Measurements from ENCODE around the gene SSR2. TPM values are rescaled to one million over a fixed set of nuclear protein-coding genes. Genes with fewer than 3 reads are reported as not detected.

SSR2 gene
- total and polyA plus RNA-seq, 7 donors, result 44.6 to 255 (median 77.5) TPM

GRCh38 chr1:156006666-156007376 lies 13.9 kb downstream of the SSR2 start:
- H3K4me1 ChIP-seq, result peaks cover 5% of the 10 kb centered on the region
- 53 to 69% (median 59%) methylated on average over 7 of the region's 7 CpGs for WGBS, 3 donors

GRCh38 chr1:156004843-156005584 lies 15.7 kb downstream of the SSR2 start:
- no peak overlapping the region for H3K27ac ChIP-seq
- 69 to 81% (median 69%) methylated on average over 4 of the region's 4 CpGs for WGBS, 3 donors
- intact Hi-C loops (cut with DNase I), result no loop called here
- peaks cover 5% of the 10 kb centered on the region for H3K4me1 ChIP-seq
- TF ChIP-seq CTCF (IDR thresholded peaks at IDR 0.05), result no peak
- no peak for DNase-seq
- no peak overlapping the region for H3K4me3 ChIP-seq
- H3K36me3 ChIP-seq (ENCODE audit: insufficient read depth in 1 of 2, low read depth in 1 of 2), result peaks cover 4 to 19% of the 10 kb centered on the region in 2 donors
- ATAC-seq, result peak in 2 of 4 donors; percentile 34 to 56
- no peaks in the 10 kb centered on the region for H3K27me3 ChIP-seq (ENCODE audit: insufficient read depth in 3 of 3, low read length in 2 of 3)
- no peaks in the 10 kb centered on the region for H3K9me3 ChIP-seq

More at GRCh38 chr1:156006666-156007376, 13.9 kb downstream of the SSR2 start:
- TF ChIP-seq CTCF (IDR thresholded peaks at IDR 0.05), result no peak
- Histone ChIP-seq H3K27ac (no peak overlapping the region), H3K9me3 (no peaks in the 10 kb centered on the region), H3K27me3 (ENCODE audit: insufficient read depth in 3 of 3, low read length in 2 of 3) (no peaks in the 10 kb centered on the region), H3K36me3 (ENCODE audit: insufficient read depth in 1 of 2, low read depth in 1 of 2) (peaks cover 14 to 37% of the 10 kb centered on the region in 2 donors), H3K4me3 (no peak overlapping the region)
- DNase-seq, result no peak
- intact Hi-C loops (cut with DNase I), result no loop called here
- ATAC-seq, result no peak

- intact Hi-C loops (cut with DNase I), result no loop called here
- Histone ChIP-seq H3K27me3 (ENCODE audit: insufficient read depth in 3 of 3, low read length in 2 of 3) (no peaks in the 10 kb centered on the region), H3K9me3 (no peaks in the 10 kb centered on the region), H3K4me1 (peaks cover under 1% of the 10 kb centered on the region), H3K36me3 (ENCODE audit: insufficient read depth in 1 of 2, low read depth in 1 of 2) (peaks cover 0 to 7% of the 10 kb centered on the region in 2 donors), H3K4me3 (no peak overlapping the region), H3K27ac (no peak overlapping the region)
- ATAC-seq (no peak), DNase-seq (no peak)
- WGBS, 3 donors, result 48 to 67% (median 48%) methylated on average over 2 of the region's 2 CpGs
- no peak for TF ChIP-seq CTCF (IDR thresholded peaks at IDR 0.05)
Observed at GRCh38 chr1:156003923-156004188, 16.9 kb downstream of the SSR2 start.

- ATAC-seq, result no peak
- TF ChIP-seq CTCF (IDR thresholded peaks at IDR 0.05), result no peak
- intact Hi-C loops (cut with DNase I), result no loop called here
Observed at GRCh38 chr1:156002188-156002911, 18.4 kb downstream of the SSR2 start.

More at GRCh38 chr1:156002188-156002911, 18.4 kb downstream of the SSR2 start:
- Histone ChIP-seq H3K4me3 (no peak overlapping the region), H3K4me1 (no peaks in the 10 kb centered on the region), H3K9me3 (no peaks in the 10 kb centered on the region), H3K27ac (no peak overlapping the region), H3K27me3 (ENCODE audit: insufficient read depth in 3 of 3, low read length in 2 of 3) (no peaks in the 10 kb centered on the region), H3K36me3 (ENCODE audit: insufficient read depth in 1 of 2, low read depth in 1 of 2) (no peaks in the 10 kb centered on the region)
- WGBS, 3 donors, result 57 to 64% (median 61%) methylated on average over 3 of the region's 3 CpGs
- DNase-seq, result no peak

All from psoas muscle (tissue), 8 donors.